ENCODE data around the gene VTN. TPM values are rescaled to one million over a fixed set of nuclear protein-coding genes. Genes with fewer than 3 reads are reported as not detected.

VTN gene
- total and polyA plus RNA-seq, 4 donors: 0.40 to 2.5 (median 1.6) TPM

GRCh38 chr17:28390984-28391383 is 20.9 kb upstream of the VTN start:
- Histone ChIP-seq H3K9me3 (ENCODE audit: control insufficient read depth in 4 of 4, insufficient read depth in 3 of 4, low read length in 3 of 4) (no peaks in the 10 kb centered on the region), H3K27ac (ENCODE audit: low read depth in 1 of 2, low read length in 1 of 2) (no peak overlapping the region), H3K4me3 (no peak overlapping the region), H3K36me3 (ENCODE audit: control insufficient read depth in 4 of 4, insufficient read depth in 4 of 4, low read length in 4 of 4) (peaks cover 0 to 29% (median 9%) of the 10 kb centered on the region in 4 donors), H3K4me1 (ENCODE audit: control insufficient read depth in 5 of 5, insufficient read depth in 5 of 5, low read length in 5 of 5) (no peaks in the 10 kb centered on the region), H3K9ac (ENCODE audit: insufficient read depth in 1 of 2, low read length in 2 of 2) (no peak overlapping the region), H3K27me3 (ENCODE audit: control insufficient read depth in 3 of 3, insufficient read depth in 3 of 3, low read length in 2 of 3) (no peaks in the 10 kb centered on the region)
- DNase-seq (no peak), ATAC-seq (ENCODE audit: insufficient read depth, low FRiP score) (no peak)
- WGBS, 2 donors: 92 to 100% methylated on average over 1 of the region's 1 CpG
- TF ChIP-seq CTCF (IDR thresholded peaks at IDR 0.05; ENCODE audit: control extremely low read depth, extremely low read depth): no peak

- 92 to 98% methylated on average over 2 of the region's 2 CpGs for WGBS, 2 donors
These were observed 20.5 kb upstream of the VTN start for GRCh38 chr17:28390563-28390962.

GRCh38 chr17:28390141-28390540 is 20.0 kb upstream of the VTN start:
- Histone ChIP-seq H3K27ac (ENCODE audit: low read depth in 1 of 2, low read length in 1 of 2) (no peak overlapping the region), H3K9me3 (ENCODE audit: control insufficient read depth in 4 of 4, insufficient read depth in 3 of 4, low read length in 3 of 4) (no peaks in the 10 kb centered on the region), H3K9ac (ENCODE audit: insufficient read depth in 1 of 2, low read length in 2 of 2) (no peak overlapping the region), H3K27me3 (ENCODE audit: control insufficient read depth in 3 of 3, insufficient read depth in 3 of 3, low read length in 2 of 3) (no peaks in the 10 kb centered on the region), H3K4me3 (no peak overlapping the region), H3K36me3 (ENCODE audit: control insufficient read depth in 4 of 4, insufficient read depth in 4 of 4, low read length in 4 of 4) (peaks cover 0 to 25% (median 9%) of the 10 kb centered on the region in 4 donors), H3K4me1 (ENCODE audit: control insufficient read depth in 5 of 5, insufficient read depth in 5 of 5, low read length in 5 of 5) (peaks cover 0 to 3% (median 0%) of the 10 kb centered on the region in 5 donors)
- no peak for TF ChIP-seq CTCF (IDR thresholded peaks at IDR 0.05; ENCODE audit: control extremely low read depth, extremely low read depth)
- WGBS, 2 donors: 90 to 93% methylated on average over 1 of the region's 1 CpG
- no peak for DNase-seq
- ATAC-seq (ENCODE audit: insufficient read depth, low FRiP score): no peak

More at GRCh38 chr17:28390563-28390962, 20.5 kb upstream of the VTN start:
- no peak for ATAC-seq (ENCODE audit: insufficient read depth, low FRiP score)
- no peak overlapping the region for H3K4me3 ChIP-seq
- DNase-seq: no peak
- no peak for TF ChIP-seq CTCF (IDR thresholded peaks at IDR 0.05; ENCODE audit: control extremely low read depth, extremely low read depth)
- no peaks in the 10 kb centered on the region for H3K9me3 ChIP-seq (ENCODE audit: control insufficient read depth in 4 of 4, insufficient read depth in 3 of 4, low read length in 3 of 4)
- H3K4me1 ChIP-seq (ENCODE audit: control insufficient read depth in 5 of 5, insufficient read depth in 5 of 5, low read length in 5 of 5): no peaks in the 10 kb centered on the region
- H3K36me3 ChIP-seq (ENCODE audit: control insufficient read depth in 4 of 4, insufficient read depth in 4 of 4, low read length in 4 of 4): peaks cover 0 to 27% (median 9%) of the 10 kb centered on the region in 4 donors
- no peak overlapping the region for H3K9ac ChIP-seq (ENCODE audit: insufficient read depth in 1 of 2, low read length in 2 of 2)
- H3K27me3 ChIP-seq (ENCODE audit: control insufficient read depth in 3 of 3, insufficient read depth in 3 of 3, low read length in 2 of 3): no peaks in the 10 kb centered on the region
- no peak overlapping the region for H3K27ac ChIP-seq (ENCODE audit: low read depth in 1 of 2, low read length in 1 of 2)

GRCh38 chr17:28388106-28388505 is 18.0 kb upstream of the VTN start:
- Histone ChIP-seq H3K27ac (ENCODE audit: low read depth in 1 of 2, low read length in 1 of 2) (no peak overlapping the region), H3K4me1 (ENCODE audit: control insufficient read depth in 5 of 5, insufficient read depth in 5 of 5, low read length in 5 of 5) (peaks cover 0 to 12% (median 0%) of the 10 kb centered on the region in 5 donors), H3K9me3 (ENCODE audit: control insufficient read depth in 4 of 4, insufficient read depth in 3 of 4, low read length in 3 of 4) (no peaks in the 10 kb centered on the region), H3K36me3 (ENCODE audit: control insufficient read depth in 4 of 4, insufficient read depth in 4 of 4, low read length in 4 of 4) (peaks cover 0 to 22% (median 11%) of the 10 kb centered on the region in 4 donors), H3K4me3 (no peak overlapping the region), H3K27me3 (ENCODE audit: control insufficient read depth in 3 of 3, insufficient read depth in 3 of 3, low read length in 2 of 3) (peaks cover 0 to 15% (median 0%) of the 10 kb centered on the region in 3 donors), H3K9ac (ENCODE audit: insufficient read depth in 1 of 2, low read length in 2 of 2) (no peak overlapping the region)
- WGBS, 2 donors: 96% methylated on average over 11 of the region's 11 CpGs
- no peak for TF ChIP-seq CTCF (IDR thresholded peaks at IDR 0.05; ENCODE audit: control extremely low read depth, extremely low read depth)
- no peak for ATAC-seq (ENCODE audit: insufficient read depth, low FRiP score)
- no peak for DNase-seq

Measured in lung (tissue), 12 donors.